ENCODE measurements around the gene NXPE1. TPM values are rescaled to one million over a fixed set of nuclear protein-coding genes. Genes with fewer than 3 reads are reported as not detected.

The NXPE1 gene
- total RNA-seq, 1 donor from 2014 or later = not detected

- TF ChIP-seq, protein P1, sequence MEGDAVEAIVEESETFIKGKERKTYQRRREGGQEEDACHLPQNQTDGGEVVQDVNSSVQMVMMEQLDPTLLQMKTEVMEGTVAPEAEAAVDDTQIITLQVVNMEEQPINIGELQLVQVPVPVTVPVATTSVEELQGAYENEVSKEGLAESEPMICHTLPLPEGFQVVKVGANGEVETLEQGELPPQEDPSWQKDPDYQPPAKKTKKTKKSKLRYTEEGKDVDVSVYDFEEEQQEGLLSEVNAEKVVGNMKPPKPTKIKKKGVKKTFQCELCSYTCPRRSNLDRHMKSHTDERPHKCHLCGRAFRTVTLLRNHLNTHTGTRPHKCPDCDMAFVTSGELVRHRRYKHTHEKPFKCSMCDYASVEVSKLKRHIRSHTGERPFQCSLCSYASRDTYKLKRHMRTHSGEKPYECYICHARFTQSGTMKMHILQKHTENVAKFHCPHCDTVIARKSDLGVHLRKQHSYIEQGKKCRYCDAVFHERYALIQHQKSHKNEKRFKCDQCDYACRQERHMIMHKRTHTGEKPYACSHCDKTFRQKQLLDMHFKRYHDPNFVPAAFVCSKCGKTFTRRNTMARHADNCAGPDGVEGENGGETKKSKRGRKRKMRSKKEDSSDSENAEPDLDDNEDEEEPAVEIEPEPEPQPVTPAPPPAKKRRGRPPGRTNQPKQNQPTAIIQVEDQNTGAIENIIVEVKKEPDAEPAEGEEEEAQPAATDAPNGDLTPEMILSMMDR (IDR thresholded peaks at IDR 0.05; ENCODE audit: unreplicated experiment) = no peak
- Mint-ChIP-seq H3K27ac (no peak overlapping the region), H3K4me1 (peaks cover 5% of the 10 kb centered on the region), H3K9me3 (peaks cover 27% of the 10 kb centered on the region), H3K27me3 (ENCODE audit: low read depth) (no peaks in the 10 kb centered on the region), H3K36me3 (no peaks in the 10 kb centered on the region), H3K4me3 (no peak overlapping the region)
- DNase-seq (ENCODE audit: low spot score in 2 of 2, unreplicated experiment in 2 of 2) = no peak
Measured at GRCh38 chr11:114511538-114511937, 48.1 kb downstream of the NXPE1 start.

GRCh38 chr11:114511079-114511478 lies 48.6 kb downstream of the NXPE1 start:
- Mint-ChIP-seq H3K4me1 (peaks cover 5% of the 10 kb centered on the region), H3K4me3 (no peak overlapping the region), H3K27ac (no peak overlapping the region), H3K36me3 (peaks cover 3% of the 10 kb centered on the region), H3K9me3 (peaks cover 32% of the 10 kb centered on the region), H3K27me3 (ENCODE audit: low read depth) (no peaks in the 10 kb centered on the region)
- DNase-seq (ENCODE audit: low spot score in 2 of 2, unreplicated experiment in 2 of 2) = no peak
- TF ChIP-seq, protein P1 (IDR thresholded peaks at IDR 0.05; ENCODE audit: unreplicated experiment) = no peak

DNA sequence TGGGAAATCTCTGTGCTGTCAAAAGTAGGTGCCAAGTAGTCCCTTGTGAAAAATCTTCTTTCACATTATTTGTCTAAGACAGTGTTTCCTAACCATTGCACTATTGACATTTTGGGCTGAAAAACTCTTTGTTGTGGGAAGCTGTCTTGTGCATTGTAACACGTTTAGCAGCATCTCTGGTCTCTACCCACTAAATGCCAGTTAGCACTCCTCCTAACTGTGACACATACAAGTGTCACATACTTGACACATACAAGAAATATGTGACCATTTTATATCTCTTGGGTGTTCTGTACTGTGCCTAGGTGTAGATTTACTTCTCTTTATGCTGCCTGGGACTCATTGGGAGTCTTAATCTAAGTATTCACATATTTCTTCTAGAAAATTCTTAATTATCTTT lies 57.8 kb downstream of the NXPE1 start:
- Mint-ChIP-seq H3K9me3 (peaks cover 26% of the 10 kb centered on the region), H3K36me3 (peaks cover 5% of the 10 kb centered on the region), H3K27me3 (ENCODE audit: low read depth) (no peaks in the 10 kb centered on the region), H3K27ac (no peak overlapping the region), H3K4me3 (no peak overlapping the region), H3K4me1 (no peaks in the 10 kb centered on the region)
- no peak for DNase-seq (ENCODE audit: low spot score in 2 of 2, unreplicated experiment in 2 of 2)
- TF ChIP-seq, protein P1 (IDR thresholded peaks at IDR 0.05; ENCODE audit: unreplicated experiment) = no peak

GRCh38 chr11:114499756-114500155 lies 59.9 kb downstream of the NXPE1 start:
- Mint-ChIP-seq H3K4me3 (no peak overlapping the region), H3K27me3 (ENCODE audit: low read depth) (no peaks in the 10 kb centered on the region), H3K27ac (no peak overlapping the region), H3K9me3 (peaks cover 4% of the 10 kb centered on the region), H3K36me3 (peaks cover under 1% of the 10 kb centered on the region), H3K4me1 (no peaks in the 10 kb centered on the region)
- TF ChIP-seq, protein P1 (IDR thresholded peaks at IDR 0.05; ENCODE audit: unreplicated experiment) = no peak
- no peak for DNase-seq (ENCODE audit: low spot score in 2 of 2, unreplicated experiment in 2 of 2)

- TF ChIP-seq, protein P1 (IDR thresholded peaks at IDR 0.05; ENCODE audit: unreplicated experiment) = no peak
- Mint-ChIP-seq H3K36me3 (no peaks in the 10 kb centered on the region), H3K9me3 (peaks cover 17% of the 10 kb centered on the region)
Measured at GRCh38 chr11:114496915-114497314, 62.8 kb downstream of the NXPE1 start.

DNA sequence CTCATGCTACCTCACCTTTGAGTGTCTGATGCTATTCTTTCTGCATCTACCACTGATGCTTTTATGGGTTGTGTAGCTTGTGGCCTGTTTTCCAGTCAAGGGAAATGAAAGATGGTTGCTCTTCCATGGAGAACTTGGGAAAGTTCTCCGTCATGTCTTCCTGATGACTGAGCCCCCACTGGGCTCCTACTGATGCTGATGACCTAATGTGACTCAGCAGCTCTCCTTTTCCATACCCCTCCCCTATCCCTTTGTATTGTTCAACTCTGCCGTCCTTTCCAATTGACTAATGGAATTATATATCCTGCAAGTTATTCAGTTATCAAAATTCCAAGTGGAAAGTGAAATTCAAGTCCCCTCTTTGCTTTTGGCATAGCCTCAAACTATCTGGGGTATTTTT lies 75.8 kb downstream of the NXPE1 start:
- Mint-ChIP-seq H3K9me3 (peaks cover 30% of the 10 kb centered on the region), H3K36me3 (peaks cover 3% of the 10 kb centered on the region), H3K27me3 (ENCODE audit: low read depth) (no peaks in the 10 kb centered on the region), H3K4me1 (peaks cover 8% of the 10 kb centered on the region), H3K4me3 (no peak overlapping the region), H3K27ac (no peak overlapping the region)
- no peak for DNase-seq (ENCODE audit: low spot score in 2 of 2, unreplicated experiment in 2 of 2)
- TF ChIP-seq, protein P1 (IDR thresholded peaks at IDR 0.05; ENCODE audit: unreplicated experiment) = no peak

More at GRCh38 chr11:114496915-114497314, 62.8 kb downstream of the NXPE1 start:
- H3K4me1 Mint-ChIP-seq = no peaks in the 10 kb centered on the region
- DNase-seq (ENCODE audit: low spot score in 2 of 2, unreplicated experiment in 2 of 2) = no peak
- H3K27me3 Mint-ChIP-seq (ENCODE audit: low read depth) = no peaks in the 10 kb centered on the region
- no peak overlapping the region for H3K27ac Mint-ChIP-seq
- H3K4me3 Mint-ChIP-seq = no peak overlapping the region
